HL-60 (cell line): ENCODE measurements around the gene MAP3K21.
A peak's percentile ranks its signal among the peaks of the same experiment; 100 is the strongest.

ENCODE experiments used
- DNase-seq, 2 experiments: peaks; one replicate each; pipeline ENCODE4 v3.0.0-alpha.2; 2010 to 2020; ENCODE audit warnings: low read depth in 1 of 2, low spot score in 1 of 2
- H3K27ac ChIP-seq: fragments of 250-450 bp; sonication (Bioruptor Pico); replicated peaks from 2 replicates; pipeline ENCODE4 v1.5.1; 2020; ENCODE audit warnings: mild to moderate bottlenecking, moderate library complexity
- H3K27me3 ChIP-seq: fragments of 250-450 bp; sonication (Bioruptor Pico); 2 replicates; pipeline ENCODE4 v1.5.1; 2021; ENCODE audit warnings: mild to moderate bottlenecking, moderate library complexity; ENCODE audit not compliant: insufficient read depth, poor library complexity, severe bottlenecking
- H3K4me3 ChIP-seq: replicated peaks from 2 replicates; pipeline ENCODE4 v1.5.1; 2011; ENCODE audit warnings: mild to moderate bottlenecking, control low read depth, low read length; ENCODE audit not compliant: insufficient read depth
- GABPA ChIP-seq: IDR thresholded peaks from 2 replicates; pipeline ENCODE4 v1.6.1; 2012; ENCODE audit warnings: low read depth
- POLR2AphosphoS5 ChIP-seq: IDR thresholded peaks from 2 replicates; pipeline ENCODE4 v1.6.1; 2012; ENCODE audit warnings: low read depth
- SPI1 ChIP-seq: IDR thresholded peaks from 2 replicates; pipeline ENCODE4 v1.6.1; 2012; ENCODE audit warnings: low read depth, mild to moderate bottlenecking, borderline replicate concordance
- TF ChIP-seq, protein P1 (sequence below): IDR thresholded peaks from one replicate; pipeline ENCODE4 v1.5.1; 2011; ENCODE audit warnings: low read length, control low read depth, inconsistent platforms; ENCODE audit not compliant: insufficient read depth
- TF ChIP-seq, protein P2 (sequence below): IDR thresholded peaks from 2 replicates; pipeline ENCODE4 v1.6.1; 2012; ENCODE audit warnings: low read depth; ENCODE audit not compliant: insufficient replicate concordance

Gene MAP3K21

DNA sequence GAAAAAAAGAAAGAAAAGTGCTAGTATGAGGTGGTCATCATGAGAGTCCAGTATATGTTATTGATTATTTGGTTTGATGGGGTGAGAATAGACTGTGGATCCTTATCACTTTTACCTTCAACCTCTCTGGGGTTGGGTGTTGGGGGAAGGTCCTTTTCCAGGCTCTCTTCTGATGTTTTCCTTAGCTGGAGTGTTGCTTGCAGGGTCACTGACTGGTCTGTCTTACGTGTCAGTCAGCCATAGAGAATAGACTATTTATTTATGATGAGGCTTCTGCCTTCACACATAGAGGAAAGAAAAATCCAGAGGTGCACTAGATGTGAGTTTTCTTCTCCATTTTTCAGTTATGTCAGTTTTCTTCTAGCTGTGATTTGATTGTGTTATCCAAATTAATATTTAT is 36.5 kb downstream of the MAP3K21 start:
- Histone ChIP-seq H3K27me3 (no peaks in the 10 kb centered on the region), H3K27ac (no peak overlapping the region), H3K4me3 (no peak overlapping the region)
- DNase-seq: no peak
- TF ChIP-seq GABPA: no peak
- TF ChIP-seq, protein P1, sequence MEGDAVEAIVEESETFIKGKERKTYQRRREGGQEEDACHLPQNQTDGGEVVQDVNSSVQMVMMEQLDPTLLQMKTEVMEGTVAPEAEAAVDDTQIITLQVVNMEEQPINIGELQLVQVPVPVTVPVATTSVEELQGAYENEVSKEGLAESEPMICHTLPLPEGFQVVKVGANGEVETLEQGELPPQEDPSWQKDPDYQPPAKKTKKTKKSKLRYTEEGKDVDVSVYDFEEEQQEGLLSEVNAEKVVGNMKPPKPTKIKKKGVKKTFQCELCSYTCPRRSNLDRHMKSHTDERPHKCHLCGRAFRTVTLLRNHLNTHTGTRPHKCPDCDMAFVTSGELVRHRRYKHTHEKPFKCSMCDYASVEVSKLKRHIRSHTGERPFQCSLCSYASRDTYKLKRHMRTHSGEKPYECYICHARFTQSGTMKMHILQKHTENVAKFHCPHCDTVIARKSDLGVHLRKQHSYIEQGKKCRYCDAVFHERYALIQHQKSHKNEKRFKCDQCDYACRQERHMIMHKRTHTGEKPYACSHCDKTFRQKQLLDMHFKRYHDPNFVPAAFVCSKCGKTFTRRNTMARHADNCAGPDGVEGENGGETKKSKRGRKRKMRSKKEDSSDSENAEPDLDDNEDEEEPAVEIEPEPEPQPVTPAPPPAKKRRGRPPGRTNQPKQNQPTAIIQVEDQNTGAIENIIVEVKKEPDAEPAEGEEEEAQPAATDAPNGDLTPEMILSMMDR: no peak
- TF ChIP-seq SPI1: no peak
- no peak for TF ChIP-seq POLR2AphosphoS5
- TF ChIP-seq, protein P2, sequence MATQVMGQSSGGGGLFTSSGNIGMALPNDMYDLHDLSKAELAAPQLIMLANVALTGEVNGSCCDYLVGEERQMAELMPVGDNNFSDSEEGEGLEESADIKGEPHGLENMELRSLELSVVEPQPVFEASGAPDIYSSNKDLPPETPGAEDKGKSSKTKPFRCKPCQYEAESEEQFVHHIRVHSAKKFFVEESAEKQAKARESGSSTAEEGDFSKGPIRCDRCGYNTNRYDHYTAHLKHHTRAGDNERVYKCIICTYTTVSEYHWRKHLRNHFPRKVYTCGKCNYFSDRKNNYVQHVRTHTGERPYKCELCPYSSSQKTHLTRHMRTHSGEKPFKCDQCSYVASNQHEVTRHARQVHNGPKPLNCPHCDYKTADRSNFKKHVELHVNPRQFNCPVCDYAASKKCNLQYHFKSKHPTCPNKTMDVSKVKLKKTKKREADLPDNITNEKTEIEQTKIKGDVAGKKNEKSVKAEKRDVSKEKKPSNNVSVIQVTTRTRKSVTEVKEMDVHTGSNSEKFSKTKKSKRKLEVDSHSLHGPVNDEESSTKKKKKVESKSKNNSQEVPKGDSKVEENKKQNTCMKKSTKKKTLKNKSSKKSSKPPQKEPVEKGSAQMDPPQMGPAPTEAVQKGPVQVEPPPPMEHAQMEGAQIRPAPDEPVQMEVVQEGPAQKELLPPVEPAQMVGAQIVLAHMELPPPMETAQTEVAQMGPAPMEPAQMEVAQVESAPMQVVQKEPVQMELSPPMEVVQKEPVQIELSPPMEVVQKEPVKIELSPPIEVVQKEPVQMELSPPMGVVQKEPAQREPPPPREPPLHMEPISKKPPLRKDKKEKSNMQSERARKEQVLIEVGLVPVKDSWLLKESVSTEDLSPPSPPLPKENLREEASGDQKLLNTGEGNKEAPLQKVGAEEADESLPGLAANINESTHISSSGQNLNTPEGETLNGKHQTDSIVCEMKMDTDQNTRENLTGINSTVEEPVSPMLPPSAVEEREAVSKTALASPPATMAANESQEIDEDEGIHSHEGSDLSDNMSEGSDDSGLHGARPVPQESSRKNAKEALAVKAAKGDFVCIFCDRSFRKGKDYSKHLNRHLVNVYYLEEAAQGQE: no peak

DNA sequence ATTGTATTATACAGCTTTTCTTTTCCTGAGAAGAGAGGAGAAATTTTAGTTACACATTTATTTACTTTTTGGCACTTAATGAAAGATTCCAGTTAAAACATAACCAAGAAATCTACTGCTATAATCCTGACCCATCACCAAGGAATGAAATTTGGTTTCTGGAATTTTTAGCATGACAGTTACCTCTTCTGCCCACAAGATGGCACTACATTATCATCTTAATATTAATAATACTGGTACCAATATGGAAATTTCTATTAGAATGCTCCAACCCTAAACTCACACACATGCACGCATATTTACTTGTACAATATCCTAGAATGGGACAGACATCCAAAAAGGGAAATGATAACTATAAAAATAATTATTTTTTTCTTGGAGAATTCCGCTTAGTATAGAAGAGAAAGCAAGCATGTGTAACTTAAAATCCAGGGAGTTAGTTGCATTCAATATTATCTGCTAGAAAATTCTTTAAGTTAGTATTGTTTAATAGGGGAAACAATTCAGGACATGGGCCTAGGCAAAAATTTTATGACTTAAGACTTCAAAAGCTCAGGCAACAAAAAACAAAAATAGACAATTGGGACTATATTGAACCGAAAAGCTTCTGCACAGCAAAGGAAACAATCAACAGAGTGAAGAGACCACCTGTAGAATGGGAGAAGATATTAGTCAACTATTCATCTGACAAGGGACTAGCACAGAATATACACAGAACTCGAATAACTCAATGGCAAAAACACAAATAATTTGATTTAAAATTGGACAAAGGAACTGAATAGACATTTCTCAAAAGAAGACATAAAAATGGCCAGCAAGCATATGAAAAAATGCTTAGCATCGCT is 37.4 kb downstream of the MAP3K21 start:
- no peak for TF ChIP-seq POLR2AphosphoS5
- TF ChIP-seq, protein P2: no peak
- no peak for TF ChIP-seq GABPA
- TF ChIP-seq, protein P1: peak; percentile 11
- no peak for TF ChIP-seq SPI1
- no peak overlapping the region for H3K4me3 ChIP-seq
- H3K27ac ChIP-seq: no peak overlapping the region
- no peaks in the 10 kb centered on the region for H3K27me3 ChIP-seq
- no peak for DNase-seq

DNA sequence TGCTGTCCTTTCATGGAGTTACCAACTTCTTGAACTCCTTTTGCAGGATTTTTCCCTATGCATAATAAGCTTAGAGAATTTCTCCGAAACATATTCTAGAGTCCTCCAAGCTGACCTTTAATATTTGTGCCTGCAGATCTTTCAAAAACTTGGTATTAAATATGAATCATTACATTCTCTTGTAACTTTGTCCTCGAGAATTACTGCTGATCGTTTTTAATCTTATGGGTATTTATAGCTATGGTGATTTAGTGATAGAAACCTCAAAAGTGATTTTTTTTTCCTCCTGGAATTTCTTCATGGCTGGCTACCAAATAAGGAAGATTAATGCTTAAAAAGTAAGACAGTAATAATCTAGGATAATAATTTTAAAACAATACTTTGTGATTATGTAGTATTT is 39.1 kb downstream of the MAP3K21 start:
- no peak for DNase-seq
- H3K27ac ChIP-seq: no peak overlapping the region
- no peak overlapping the region for H3K4me3 ChIP-seq
- TF ChIP-seq, protein P1: no peak
- TF ChIP-seq SPI1 (no peak), GABPA (no peak), POLR2AphosphoS5 (no peak)
- TF ChIP-seq, protein P2: no peak
- no peaks in the 10 kb centered on the region for H3K27me3 ChIP-seq
